Posterior cingulate gyrus (tissue), 11 donors: ENCODE data around the gene YIPF2.
"Not testable (repeated sequence)": the region's sequence is repeated elsewhere in the genome, so short reads cannot be mapped to it uniquely, and the experiment has no call there.

ENCODE experiments used
- DNase-seq, 10 donors: peaks; one replicate each; pipeline versions ENCODE4 v3.0.0 to v3.0.0-alpha.2; 2020 to 2021; ENCODE audit warnings: mixed read lengths in 3 of 10
- intact Hi-C: fragments of 100-400 bp; cut with DNase I; formaldehyde crosslinking; loops from one replicate; pipeline ENCODE4 v1.15.1; 2023

The YIPF2 gene

GRCh38 chr19:10928563-10929401 is at the start of gene YIPF2, which contains the start of gene TIMM29:
Gene YIPF2 (minus strand): TSS chr19:10928639. CDS start chr19:10928410, 229 bp downstream.
Gene TIMM29 (plus strand): TSS chr19:10928811. CDS start chr19:10928823, 12 bp downstream.
- intact Hi-C loops: loop anchor here (1.0 to 5.0 kb wide), 2 partner anchors 32 to 56 kb away; partner anchors contain the start of gene CARM1
- peak; percentile 95 to 99 (median 97) for DNase-seq

GRCh38 chr19:10977742-10978092 is 49.3 kb upstream of the YIPF2 start:
- no peak for DNase-seq

GRCh38 chr19:10976131-10976892 is 47.9 kb upstream of the YIPF2 start:
- intact Hi-C loops: no loop called here
- no peak for DNase-seq

More at GRCh38 chr19:10977742-10978092, 49.3 kb upstream of the YIPF2 start:
- intact Hi-C loops: no loop called here

GRCh38 chr19:10975374-10976130 is 47.1 kb upstream of the YIPF2 start:
- no peak for DNase-seq
- intact Hi-C loops: no loop called here

GRCh38 chr19:10971107-10971726 is 42.8 kb upstream of the YIPF2 start:
- DNase-seq: no peak
- intact Hi-C loops: no loop called here

- DNase-seq: no peak
- intact Hi-C loops: no loop called here
These were observed 40.2 kb upstream of the YIPF2 start for GRCh38 chr19:10968527-10969135.

GRCh38 chr19:10966809-10967208 is 38.4 kb upstream of the YIPF2 start:
- no peak for DNase-seq
- intact Hi-C loops: no loop called here

GRCh38 chr19:10965398-10965797 is 37.0 kb upstream of the YIPF2 start:
- DNase-seq: no peak
- intact Hi-C loops: no loop called here

GRCh38 chr19:10964903-10965302 is 36.5 kb upstream of the YIPF2 start:
- intact Hi-C loops: no loop called here
- DNase-seq: no peak

GRCh38 chr19:10963865-10964264 is 35.4 kb upstream of the YIPF2 start:
- intact Hi-C loops: no loop called here

GRCh38 chr19:10962863-10963262 is 34.4 kb upstream of the YIPF2 start:
- DNase-seq: no peak
- intact Hi-C loops: no loop called here

More at GRCh38 chr19:10963865-10964264, 35.4 kb upstream of the YIPF2 start:
- no peak for DNase-seq

- intact Hi-C loops: no loop called here
These were observed 32.8 kb upstream of the YIPF2 start for GRCh38 chr19:10961073-10961860.

GRCh38 chr19:10960314-10961072 is 32.1 kb upstream of the YIPF2 start, which contains the start of gene SMARCA4:
Gene SMARCA4 (plus strand): TSS chr19:10961030. CDS start chr19:10984152, 23,122 bp downstream.
- intact Hi-C loops: loop anchor here (1.0 kb wide), 1 partner anchor 32 kb away; the partner anchor contains the start of genes TIMM29 and YIPF2

More at GRCh38 chr19:10961073-10961860, 32.8 kb upstream of the YIPF2 start:
- DNase-seq: peak in 8 of 10 donors; percentile 3 to 94 (median 50)

GRCh38 chr19:10959277-10959968 is 31.0 kb upstream of the YIPF2 start:
- DNase-seq: not testable (repeated sequence)

More at GRCh38 chr19:10960314-10961072, 32.1 kb upstream of the YIPF2 start, which contains the start of gene SMARCA4:
- peak; percentile 88 to 99 (median 94) for DNase-seq

GRCh38 chr19:10952809-10953208 is 24.4 kb upstream of the YIPF2 start:
- DNase-seq: peak in 1 of 10 donors; percentile 53
- intact Hi-C loops: no loop called here

More at GRCh38 chr19:10959277-10959968, 31.0 kb upstream of the YIPF2 start:
- intact Hi-C loops: not testable (repeated sequence)

- intact Hi-C loops: loop anchor here (10.0 kb wide), 1 partner anchor 188 kb away; no protein-coding TSS in a partner anchor
These were observed 18.7 kb upstream of the YIPF2 start for GRCh38 chr19:10946958-10947657.

More at GRCh38 chr19:10946958-10947657, 18.7 kb upstream of the YIPF2 start:
- no peak for DNase-seq
